BJ (cell line): ENCODE results near the gene GPR146. TPM values are rescaled to one million over a fixed set of nuclear protein-coding genes. Genes with fewer than 3 reads are reported as not detected.

Source experiments
- CTCF ChIA-PET: fragments of 350-600 bp; formaldehyde crosslinking; extraction: SDS; loops from one replicate; lab custom pipeline; 2021; ENCODE audit warnings: antibody characterized with exemption, inconsistent platforms; lab: Yijun Ruan, JAX
- POLR2A ChIA-PET: fragments of 300-600 bp; sonication (Branson Sonifier 250); formaldehyde crosslinking; extraction: SDS; loops from one replicate; lab custom pipeline; 2021; ENCODE audit warnings: antibody characterized with exemption; lab: Charles Lee
- DNase-seq: peaks from one replicate; pipeline ENCODE4 v3.0.0-alpha.2; 2011; ENCODE audit warnings: low read depth
- H3K27me3 ChIP-seq: 2 replicates; pipeline ENCODE4 v1.6.0; 2011; ENCODE audit warnings: low read length; ENCODE audit not compliant: control insufficient read depth, insufficient read depth
- H3K36me3 ChIP-seq: 2 replicates; pipeline ENCODE4 v1.5.1; 2011; ENCODE audit warnings: low read length; ENCODE audit not compliant: control insufficient read depth, insufficient read depth
- H3K4me3 ChIP-seq: 2 replicates; pipeline ENCODE4 v1.5.1; 2011; ENCODE audit warnings: low read depth, mild to moderate bottlenecking, control low read depth, low read length
- polyA plus RNA-seq: library from polyadenylated mRNA; depleted of rRNA; stranded (reverse); fragments of >200 nt; gene quantifications from 2 replicates; pipeline ENCODE4 v1.2.3, GENCODE V29; 2011
- TF ChIP-seq, protein P1 (sequence below): IDR thresholded peaks from 2 replicates; pipeline ENCODE4 v1.5.1; 2011; ENCODE audit warnings: low read depth, mild to moderate bottlenecking, control low read depth, inconsistent platforms, low read length, moderate library complexity; ENCODE audit not compliant: insufficient read depth

The GPR146 gene
- polyA plus RNA-seq, 1 experiment, result 4.5 TPM

DNA sequence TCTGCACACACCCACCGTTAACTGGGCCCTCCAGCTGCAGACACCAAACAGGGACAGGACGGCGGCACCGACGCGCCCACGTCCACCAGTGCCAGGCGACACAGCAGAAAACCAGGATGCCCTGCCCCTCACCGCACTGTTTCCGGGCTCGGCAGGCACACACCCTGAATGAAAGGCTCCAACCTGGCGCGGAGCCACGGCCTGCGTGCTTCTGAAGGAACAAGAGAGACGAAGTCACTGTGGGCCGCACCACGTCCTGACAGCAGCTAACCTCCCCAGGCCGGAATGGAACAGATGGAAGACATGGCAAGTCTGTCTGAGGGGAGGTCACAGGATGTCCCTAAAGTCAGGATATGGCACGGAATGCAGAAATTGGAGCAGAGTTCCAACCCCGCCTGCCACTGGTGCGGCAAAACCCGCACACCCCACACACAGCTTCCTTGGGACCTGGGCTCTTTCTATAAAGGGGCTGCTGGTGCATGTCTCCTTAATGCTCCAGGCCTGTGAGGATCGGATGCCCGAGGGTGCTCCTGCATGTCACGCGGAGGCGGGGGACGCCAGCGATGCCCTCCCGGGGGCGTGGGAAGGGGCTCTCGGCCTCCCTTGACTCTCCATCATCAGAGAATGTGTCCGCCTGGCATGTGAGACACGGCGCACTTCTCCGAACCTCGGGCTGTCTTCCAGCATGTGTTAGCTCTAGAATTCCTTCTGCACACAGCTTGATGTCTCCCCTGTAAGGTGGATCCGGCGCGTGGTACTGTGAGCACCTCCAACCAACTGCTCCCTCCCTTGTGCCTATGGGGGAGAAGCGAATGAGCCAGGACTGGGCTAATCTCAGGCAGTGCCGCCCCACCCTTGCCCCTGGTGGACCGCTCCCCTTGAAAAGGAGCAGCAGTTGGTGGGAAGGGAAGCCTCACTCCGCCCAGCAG is 39.6 kb downstream of the GPR146 start:
- ChIA-PET POLR2A (no interaction called here), CTCF (interaction anchor here (0.8 to 5.7 kb wide), 4 partner anchors 18 to 93 kb away, joined by 3 to 42 read pairs (median 12); no protein-coding TSS in a partner anchor)
- Histone ChIP-seq H3K36me3 (no peaks in the 10 kb centered on the region), H3K27me3 (no peaks in the 10 kb centered on the region), H3K4me3 (no peak overlapping the region)
- TF ChIP-seq, protein P1, sequence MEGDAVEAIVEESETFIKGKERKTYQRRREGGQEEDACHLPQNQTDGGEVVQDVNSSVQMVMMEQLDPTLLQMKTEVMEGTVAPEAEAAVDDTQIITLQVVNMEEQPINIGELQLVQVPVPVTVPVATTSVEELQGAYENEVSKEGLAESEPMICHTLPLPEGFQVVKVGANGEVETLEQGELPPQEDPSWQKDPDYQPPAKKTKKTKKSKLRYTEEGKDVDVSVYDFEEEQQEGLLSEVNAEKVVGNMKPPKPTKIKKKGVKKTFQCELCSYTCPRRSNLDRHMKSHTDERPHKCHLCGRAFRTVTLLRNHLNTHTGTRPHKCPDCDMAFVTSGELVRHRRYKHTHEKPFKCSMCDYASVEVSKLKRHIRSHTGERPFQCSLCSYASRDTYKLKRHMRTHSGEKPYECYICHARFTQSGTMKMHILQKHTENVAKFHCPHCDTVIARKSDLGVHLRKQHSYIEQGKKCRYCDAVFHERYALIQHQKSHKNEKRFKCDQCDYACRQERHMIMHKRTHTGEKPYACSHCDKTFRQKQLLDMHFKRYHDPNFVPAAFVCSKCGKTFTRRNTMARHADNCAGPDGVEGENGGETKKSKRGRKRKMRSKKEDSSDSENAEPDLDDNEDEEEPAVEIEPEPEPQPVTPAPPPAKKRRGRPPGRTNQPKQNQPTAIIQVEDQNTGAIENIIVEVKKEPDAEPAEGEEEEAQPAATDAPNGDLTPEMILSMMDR, result no peak
- DNase-seq, result no peak

DNA sequence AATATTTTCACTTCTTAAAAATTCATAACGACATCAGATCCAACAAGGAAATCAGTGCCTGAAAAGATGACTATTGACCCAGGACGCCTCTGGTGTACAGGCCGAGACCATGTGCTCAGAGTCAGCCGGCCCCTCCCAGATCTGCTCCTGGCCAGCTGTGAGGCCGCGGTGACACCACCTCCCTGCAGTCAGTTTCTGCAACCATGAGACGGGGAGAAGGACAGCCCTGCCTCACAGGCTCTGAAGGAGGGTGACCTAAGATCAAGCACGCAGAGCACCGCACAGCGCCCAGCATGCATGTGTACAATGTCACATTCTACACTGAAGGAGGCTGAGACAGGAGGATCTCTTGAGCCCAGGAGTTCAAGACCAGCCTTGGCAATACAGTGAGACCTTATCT is 40.9 kb downstream of the GPR146 start:
- H3K4me3 ChIP-seq, result no peak overlapping the region
- no peaks in the 10 kb centered on the region for H3K27me3 ChIP-seq
- ChIA-PET CTCF (interaction anchor here (2.4 to 5.7 kb wide), 3 partner anchors 19 to 91 kb away, joined by 12 to 42 read pairs (median 27); no protein-coding TSS in a partner anchor), POLR2A (no interaction called here)
- TF ChIP-seq, protein P1, result no peak
- DNase-seq, result no peak
- no peaks in the 10 kb centered on the region for H3K36me3 ChIP-seq

DNA sequence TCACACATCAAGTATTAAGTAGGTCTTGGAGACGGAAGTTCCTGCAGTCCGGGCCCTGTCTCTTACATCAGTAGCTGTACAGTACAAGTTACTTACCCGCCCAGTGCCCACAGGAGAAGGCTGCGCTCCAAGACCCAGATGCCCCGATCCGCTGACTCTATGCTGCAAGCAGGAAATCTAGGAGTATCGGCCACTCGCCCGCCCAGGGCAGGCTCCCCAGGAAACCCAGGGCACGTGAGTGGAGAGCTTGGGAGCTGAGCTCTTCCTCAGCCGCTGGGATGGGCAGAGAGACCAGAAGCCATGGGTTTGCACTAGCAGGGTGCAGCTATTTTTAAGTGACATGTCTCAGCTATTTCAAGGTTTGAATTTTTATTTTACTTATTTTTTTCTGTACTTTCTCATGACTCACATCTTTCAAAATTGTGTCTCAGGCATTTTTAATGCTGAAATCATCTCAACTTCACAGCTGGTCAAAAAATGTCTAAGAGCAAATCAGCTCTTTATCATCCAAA is 41.6 kb downstream of the GPR146 start:
- no peak overlapping the region for H3K4me3 ChIP-seq
- TF ChIP-seq, protein P1, result no peak
- DNase-seq, result no peak
- H3K36me3 ChIP-seq, result no peaks in the 10 kb centered on the region
- ChIA-PET POLR2A (no interaction called here), CTCF (interaction anchor here (0.6 to 5.7 kb wide), 23 partner anchors 9 to 98 kb away, joined by 3 to 42 read pairs (median 4); a partner anchor contains a TSS)
- H3K27me3 ChIP-seq, result no peaks in the 10 kb centered on the region

DNA sequence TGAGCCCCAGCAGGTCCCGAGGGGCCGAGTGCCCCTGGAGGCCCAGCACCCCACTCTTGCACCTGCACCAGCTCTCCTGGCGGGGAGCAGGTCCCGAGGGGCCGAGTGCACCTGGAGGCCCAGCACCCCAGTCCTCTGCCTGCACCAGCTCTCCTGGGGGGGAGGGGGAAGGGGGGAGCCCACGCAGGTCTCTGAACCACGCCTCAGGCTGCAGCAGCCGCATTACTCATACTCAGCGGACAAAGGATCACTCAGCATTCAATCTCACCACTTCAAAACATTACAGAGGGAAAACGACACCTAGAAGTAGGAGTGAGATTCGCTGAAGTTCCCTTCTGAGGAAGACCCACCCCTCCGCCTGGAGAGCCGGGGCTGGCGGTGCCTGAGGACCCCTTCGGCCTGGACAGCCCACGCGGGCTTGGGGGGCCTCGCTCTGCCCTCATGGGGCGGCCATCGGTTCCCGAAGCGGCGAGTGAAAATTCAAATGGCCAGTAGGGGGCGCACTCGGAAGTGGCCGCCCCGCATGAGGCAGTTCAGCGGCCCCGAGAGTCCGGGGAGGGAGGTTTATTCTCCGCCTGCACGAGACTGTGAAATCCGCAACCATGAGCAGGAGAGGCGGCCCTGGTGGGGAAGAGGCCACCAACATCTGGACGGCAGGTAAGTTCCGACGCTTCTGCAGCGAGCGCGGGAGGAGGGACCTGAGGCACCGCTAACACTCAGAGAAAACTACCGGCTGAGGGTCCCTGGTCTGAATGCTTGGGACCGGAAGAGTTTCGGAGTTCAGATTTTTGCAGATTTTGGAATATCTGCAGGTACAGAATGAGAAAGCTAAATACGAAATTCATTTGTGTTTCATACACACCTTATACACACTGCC is 42.5 kb downstream of the GPR146 start:
- H3K4me3 ChIP-seq, result peak overlapping the region; percentile 48
- POLR2A ChIA-PET, result no interaction called here
- H3K36me3 ChIP-seq, result peaks cover 1% of the 10 kb centered on the region; the same call in 1 of the 2 replicates
- no peak for DNase-seq
- TF ChIP-seq, protein P1, result peak; percentile 89
- no peaks in the 10 kb centered on the region for H3K27me3 ChIP-seq
- CTCF ChIA-PET, result interaction anchor here (0.6 to 5.7 kb wide), 30 partner anchors 8 to 97 kb away, joined by 3 to 42 read pairs (median 4); a partner anchor contains a TSS
